ENCODE results near the gene FASTK. TPM values are rescaled to one million over a fixed set of nuclear protein-coding genes. Genes with fewer than 3 reads are reported as not detected.

Gene FASTK
- total and polyA plus RNA-seq, 10 donors = 72.9 to 183 (median 85.5) TPM

DNA sequence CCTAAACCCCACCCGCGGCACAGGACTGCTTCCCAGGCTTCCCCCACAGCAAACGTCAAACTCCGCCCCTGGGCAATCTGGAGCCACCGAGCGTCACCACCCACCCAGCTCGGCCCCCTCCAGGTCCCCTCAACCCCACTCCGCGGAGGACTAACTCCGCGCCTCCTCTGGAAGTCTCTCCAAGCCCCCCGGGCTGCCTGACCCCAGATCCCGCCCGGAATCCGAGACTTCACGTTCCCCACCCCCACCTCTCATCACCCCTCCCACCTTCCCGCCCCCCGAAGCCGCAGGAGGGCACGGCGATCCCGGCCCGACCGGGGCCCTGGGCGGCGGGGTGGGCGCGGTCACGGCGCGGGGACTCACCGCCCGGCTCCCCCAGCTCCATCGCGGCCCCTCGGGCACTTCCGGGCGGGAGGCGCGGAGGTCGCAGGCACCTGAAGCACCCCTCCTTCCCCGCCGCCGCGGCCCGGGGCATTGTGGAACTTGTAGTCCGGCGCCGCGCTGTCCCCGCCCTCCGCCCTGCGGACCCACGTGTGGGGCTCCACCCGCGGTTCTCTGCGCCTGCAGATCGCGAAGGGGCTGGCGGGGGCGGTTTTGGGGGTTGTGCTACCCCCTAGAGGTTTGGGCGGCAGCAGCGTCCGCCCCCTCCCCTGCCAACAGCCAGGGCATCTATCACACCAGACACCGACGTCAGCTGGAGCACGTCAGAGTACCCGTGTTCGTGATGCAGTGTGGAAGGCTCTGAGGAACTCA lies 2.6 kb upstream of the FASTK start, which contains the start of gene TMUB1:
Gene TMUB1 (minus strand): TSS at position 423 of the 753 bp plus-strand sequence. CDS start 930 bp downstream, outside the sequence.
- H3K4me1 ChIP-seq = peaks cover 52 to 86% (median 74%) of the 10 kb centered on the region in 6 donors
- WGBS, 5 donors = 1% methylated on average over 31 to 69 of the region's 69 CpGs

GRCh38 chr7:151082141-151083070 lies 1.8 kb upstream of the FASTK start:
- peak overlapping the region; percentile 67 to 98 (median 82) for H3K4me3 ChIP-seq
- H3K4me1 ChIP-seq = peaks cover 50 to 84% (median 71%) of the 10 kb centered on the region in 6 donors
- no peaks in the 10 kb centered on the region for H3K9me3 ChIP-seq
- 54 to 66% (median 62%) methylated on average over 32 to 42 of the region's 42 CpGs for WGBS, 5 donors
- H3K36me3 ChIP-seq = peaks cover 0 to 34% (median 0%) of the 10 kb centered on the region in 6 donors
- H3K27me3 ChIP-seq (replicated peaks in 1 of 7) = peaks cover 0 to 17% (median 0%) of the 10 kb centered on the region in 7 donors
- DNase-seq = peak; percentile 83
- TF ChIP-seq POLR2A (IDR thresholded peaks at IDR 0.05) (no peak), POLR2AphosphoS5 (IDR thresholded peaks at IDR 0.05) (no peak)
- TF ChIP-seq, protein P1, sequence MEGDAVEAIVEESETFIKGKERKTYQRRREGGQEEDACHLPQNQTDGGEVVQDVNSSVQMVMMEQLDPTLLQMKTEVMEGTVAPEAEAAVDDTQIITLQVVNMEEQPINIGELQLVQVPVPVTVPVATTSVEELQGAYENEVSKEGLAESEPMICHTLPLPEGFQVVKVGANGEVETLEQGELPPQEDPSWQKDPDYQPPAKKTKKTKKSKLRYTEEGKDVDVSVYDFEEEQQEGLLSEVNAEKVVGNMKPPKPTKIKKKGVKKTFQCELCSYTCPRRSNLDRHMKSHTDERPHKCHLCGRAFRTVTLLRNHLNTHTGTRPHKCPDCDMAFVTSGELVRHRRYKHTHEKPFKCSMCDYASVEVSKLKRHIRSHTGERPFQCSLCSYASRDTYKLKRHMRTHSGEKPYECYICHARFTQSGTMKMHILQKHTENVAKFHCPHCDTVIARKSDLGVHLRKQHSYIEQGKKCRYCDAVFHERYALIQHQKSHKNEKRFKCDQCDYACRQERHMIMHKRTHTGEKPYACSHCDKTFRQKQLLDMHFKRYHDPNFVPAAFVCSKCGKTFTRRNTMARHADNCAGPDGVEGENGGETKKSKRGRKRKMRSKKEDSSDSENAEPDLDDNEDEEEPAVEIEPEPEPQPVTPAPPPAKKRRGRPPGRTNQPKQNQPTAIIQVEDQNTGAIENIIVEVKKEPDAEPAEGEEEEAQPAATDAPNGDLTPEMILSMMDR (IDR thresholded peaks at IDR 0.05 in 8 of 11, conservative IDR thresholded peaks at IDR 0.05 in 3 of 11) = no peak
- intact Hi-C loops (cut with DNase I; ENCODE audit: low total_unique reads) = no loop called here
- peak overlapping the region; percentile 91 to 97 (median 94) for H3K27ac ChIP-seq

More for the DNA sequence above, 2.6 kb upstream of the FASTK start, which contains the start of gene TMUB1:
- TF ChIP-seq, protein P1 (IDR thresholded peaks at IDR 0.05 in 8 of 11, conservative IDR thresholded peaks at IDR 0.05 in 3 of 11) = peak in 3 of 11 experiments; percentile 5 to 32 (median 17)
- TF ChIP-seq POLR2A (IDR thresholded peaks at IDR 0.05) (no peak), POLR2AphosphoS5 (IDR thresholded peaks at IDR 0.05) (peak; percentile 74 to 88 (median 82))
- DNase-seq = peak; percentile 97
- no peaks in the 10 kb centered on the region for H3K9me3 ChIP-seq
- peak within 1 kb of the TSS; percentile 67 to 98 (median 82) for H3K4me3 ChIP-seq
- H3K27me3 ChIP-seq (replicated peaks in 1 of 7) = peaks cover 0 to 26% (median 0%) of the 10 kb centered on the region in 7 donors
- peaks cover 0 to 25% (median 0%) of the 10 kb centered on the region in 6 donors for H3K36me3 ChIP-seq
- intact Hi-C loops (cut with DNase I; ENCODE audit: low total_unique reads) = no loop called here
- peak within 1 kb of the TSS; percentile 91 to 97 (median 94) for H3K27ac ChIP-seq

GRCh38 chr7:151081170-151082101 lies 827 bp upstream of the FASTK start:
- H3K27me3 ChIP-seq (replicated peaks in 1 of 7) = peaks cover 0 to 10% (median 0%) of the 10 kb centered on the region in 7 donors
- H3K4me1 ChIP-seq = peaks cover 50 to 83% (median 67%) of the 10 kb centered on the region in 6 donors
- TF ChIP-seq, protein P1 (IDR thresholded peaks at IDR 0.05 in 8 of 11, conservative IDR thresholded peaks at IDR 0.05 in 3 of 11) = no peak
- TF ChIP-seq POLR2A (IDR thresholded peaks at IDR 0.05) = no peak
- no peak for TF ChIP-seq POLR2AphosphoS5 (IDR thresholded peaks at IDR 0.05)
- H3K27ac ChIP-seq = peak overlapping the region; percentile 78 to 97 (median 94)
- no peaks in the 10 kb centered on the region for H3K9me3 ChIP-seq
- H3K4me3 ChIP-seq = peak overlapping the region; percentile 81 to 98 (median 92)
- intact Hi-C loops (cut with DNase I; ENCODE audit: low total_unique reads) = no loop called here
- WGBS, 5 donors = 54 to 76% (median 64%) methylated on average over 42 to 64 of the region's 64 CpGs
- peaks cover 0 to 43% (median 8%) of the 10 kb centered on the region in 6 donors for H3K36me3 ChIP-seq
- peak; percentile 89 for DNase-seq
